SK-N-SH treated with all-trans-retinoic acid at 6 μM for 48 hours (cell line): ENCODE data around the gene SHC3.

ENCODE experiments used
- ARNTL ChIP-seq: fragments of 450-650 bp; formaldehyde crosslinking; IDR thresholded peaks from 2 replicates; pipeline ENCODE4 v1.5.0; 2020; ENCODE audit warnings: low read depth, mild to moderate bottlenecking, moderate library complexity, borderline replicate concordance
- CREB5 ChIP-seq: fragments of 250-450 bp; sonication (Bioruptor Pico); IDR thresholded peaks from 2 replicates; pipeline ENCODE4 v1.5.1; 2020; ENCODE audit warnings: low read depth, mild to moderate bottlenecking, moderate library complexity
- CSRNP3 ChIP-seq: fragments of 250-450 bp; sonication (Bioruptor Pico); IDR thresholded peaks from 2 replicates; pipeline ENCODE4 v1.5.1; 2021; ENCODE audit warnings: mild to moderate bottlenecking, moderate library complexity
- ISL1 ChIP-seq: fragments of 250-450 bp; sonication (Bioruptor Pico); IDR thresholded peaks from 2 replicates; pipeline ENCODE4 v2.1.2; 2022; ENCODE audit warnings: mild to moderate bottlenecking, moderate library complexity
- OSR1 ChIP-seq: fragments of 250-450 bp; sonication (Bioruptor Pico); IDR thresholded peaks from 2 replicates; pipeline ENCODE4 v1.8.0; 2022; ENCODE audit warnings: moderate library complexity, mild to moderate bottlenecking, inconsistent platforms
- PATZ1 ChIP-seq: fragments of 250-450 bp; sonication (Bioruptor Pico); IDR thresholded peaks from 2 replicates; pipeline ENCODE4 v1.8.0; 2020; ENCODE audit warnings: mild to moderate bottlenecking, moderate library complexity, borderline replicate concordance
- TCF4 ChIP-seq: fragments of 250-450 bp; sonication (Bioruptor Pico); IDR thresholded peaks from 2 replicates; pipeline ENCODE4 v1.8.0; 2021; ENCODE audit warnings: mild to moderate bottlenecking, moderate library complexity, borderline replicate concordance
- TSHZ2 ChIP-seq: fragments of 250-450 bp; sonication (Bioruptor Pico); IDR thresholded peaks from 2 replicates; pipeline ENCODE4 v1.5.0; 2020; ENCODE audit warnings: mild to moderate bottlenecking, moderate library complexity
- ZC3H10 ChIP-seq: fragments of 250-450 bp; sonication (Bioruptor Pico); IDR thresholded peaks from 2 replicates; pipeline ENCODE4 v1.5.1; 2021; ENCODE audit warnings: mild to moderate bottlenecking, moderate library complexity
- ZNF565 ChIP-seq: fragments of 450-650 bp; formaldehyde crosslinking; conservative IDR thresholded peaks from 2 replicates; pipeline ENCODE4 v1.5.0; 2020; ENCODE audit warnings: low read depth, mild to moderate bottlenecking, moderate library complexity
- ZNF70 ChIP-seq: fragments of 450-650 bp; formaldehyde crosslinking; IDR thresholded peaks from 2 replicates; pipeline ENCODE4 v1.5.0; 2020; ENCODE audit warnings: mild to moderate bottlenecking, moderate library complexity
- ZNF8 ChIP-seq: fragments of 450-650 bp; formaldehyde crosslinking; IDR thresholded peaks from 2 replicates; pipeline ENCODE4 v1.5.0; 2020; ENCODE audit warnings: mild to moderate bottlenecking, moderate library complexity

- no peak for TF ChIP-seq ZNF70 (CRISPR knock-in tag)
- no peak for TF ChIP-seq ARNTL (CRISPR knock-in tag)
- no peak for TF ChIP-seq ZNF565 (CRISPR knock-in tag)
- no peak for TF ChIP-seq CSRNP3 (CRISPR knock-in tag)
- TF ChIP-seq CREB5 (CRISPR knock-in tag), result no peak
- TF ChIP-seq PATZ1 (CRISPR knock-in tag), result no peak
- no peak for TF ChIP-seq TCF4 (CRISPR knock-in tag)
- no peak for TF ChIP-seq OSR1 (CRISPR knock-in tag)
- no peak for TF ChIP-seq ISL1
- no peak for TF ChIP-seq ZNF8 (CRISPR knock-in tag)
- no peak for TF ChIP-seq ZC3H10
- no peak for TF ChIP-seq TSHZ2 (CRISPR knock-in tag)
Observed at GRCh38 chr9:89213396-89213880, 34.8 kb upstream of the SHC3 start.
